ENCODE results near the gene SRSF12. TPM values are rescaled to one million over a fixed set of nuclear protein-coding genes. Genes with fewer than 3 reads are reported as not detected.

The SRSF12 gene
- total RNA-seq, 1 experiment from 2014 or later, result not detected

DNA sequence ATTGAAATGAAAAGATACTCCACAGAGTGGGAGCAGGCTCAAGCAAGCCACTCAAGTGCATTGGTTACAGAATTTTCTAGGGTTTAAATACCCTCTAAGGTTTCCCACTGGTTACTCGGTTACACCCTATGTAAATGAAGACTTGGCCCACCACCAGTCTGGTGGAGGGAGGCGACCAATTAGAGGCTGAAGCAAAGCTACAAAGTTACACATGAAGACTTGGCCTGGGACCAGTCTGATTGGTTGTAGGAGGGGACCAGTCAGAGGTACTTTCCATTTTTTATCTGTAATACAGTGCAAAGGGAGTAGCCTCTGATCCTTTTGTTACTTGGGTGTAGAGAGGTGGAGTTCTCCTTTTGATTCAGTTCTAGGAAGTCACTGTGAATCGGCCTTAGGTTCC is 7.6 kb downstream of the SRSF12 start:
- Histone ChIP-seq H3K4me1 (ENCODE audit: control insufficient read depth in 1 of 2, insufficient read depth in 2 of 2, low read length in 2 of 2) (peaks cover 0 to 12% of the 10 kb centered on the region in 2 experiments; a peak in 3 of 4 replicates), H3K9me2 (ENCODE audit: insufficient read depth) (no peaks in the 10 kb centered on the region), H3K79me2 (ENCODE audit: insufficient read depth, low read length) (no peaks in the 10 kb centered on the region), H3K36me3 (ENCODE audit: control insufficient read depth in 1 of 2, insufficient read depth in 2 of 2, low read length in 2 of 2) (no peaks in the 10 kb centered on the region), H3K4me3 (replicated peaks in 1 of 2; ENCODE audit: low read depth in 1 of 2, low read length in 2 of 2) (no peak overlapping the region), H2AFZ (ENCODE audit: low read depth, low read length, poor library complexity, severe bottlenecking) (peak overlapping the region; percentile 35), H3K27ac (ENCODE audit: low read depth, low read length) (no peak overlapping the region), H4K20me1 (ENCODE audit: insufficient read depth) (no peaks in the 10 kb centered on the region), H3K27me3 (ENCODE audit: insufficient read depth, low read length) (no peaks in the 10 kb centered on the region), H3K9me3 (ENCODE audit: control insufficient read depth in 1 of 2, insufficient read depth in 1 of 2, low read depth in 1 of 2, low read length in 2 of 2) (no peaks in the 10 kb centered on the region), H3K4me2 (ENCODE audit: low read length) (no peak overlapping the region), H3K9ac (ENCODE audit: low read length) (no peak overlapping the region)
- ATAC-seq (no peak), DNase-seq (ENCODE audit: low read depth, low spot score) (no peak)
- CTCF ChIA-PET, result no interaction called here
- RAD21 ChIA-PET (ENCODE audit: low non-redundant PET in 1 of 2, low total read pairs in 2 of 2, uncharacterized antibody in 2 of 2, unreplicated experiment in 2 of 2), result no interaction called here
- POLR2A ChIA-PET, result no interaction called here
- intact Hi-C loops (cut with micrococcal nuclease), result no loop called here
- no peak for TF ChIP-seq EZH2 (IDR thresholded peaks at IDR 0.05)
- no peak for TF ChIP-seq JUND (IDR thresholded peaks at IDR 0.05)
- TF ChIP-seq CEBPB (IDR thresholded peaks at IDR 0.05; ENCODE audit: low read depth), result no peak
- no peak for TF ChIP-seq ATF3 (IDR thresholded peaks at IDR 0.05)
- no peak for TF ChIP-seq CBX3 (IDR thresholded peaks at IDR 0.05; ENCODE audit: low read depth)
- no TSS peak for BruUV-seq (replicated peaks)

DNA sequence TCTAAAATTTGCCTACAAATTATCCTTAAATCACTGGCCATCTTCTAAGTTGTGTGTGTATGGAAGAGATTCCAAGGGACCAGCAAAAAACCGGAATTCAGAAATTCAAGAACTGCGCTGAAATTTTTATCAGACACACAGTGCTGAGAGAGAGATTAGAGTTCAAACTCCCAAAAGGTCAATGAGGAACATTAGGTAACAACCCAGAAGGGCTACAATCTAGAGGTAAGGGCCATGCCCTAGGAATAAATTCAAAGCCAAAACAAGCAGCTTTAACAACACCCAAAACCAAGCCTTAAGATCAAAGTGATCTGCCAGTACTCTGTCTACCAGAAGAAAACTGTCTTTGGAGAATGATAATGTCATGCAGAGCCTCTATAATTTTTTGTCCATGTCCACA is 17.8 kb downstream of the SRSF12 start:
- Histone ChIP-seq H3K9ac (ENCODE audit: low read length) (no peak overlapping the region), H3K27me3 (ENCODE audit: insufficient read depth, low read length) (no peaks in the 10 kb centered on the region), H3K79me2 (ENCODE audit: insufficient read depth, low read length) (no peaks in the 10 kb centered on the region), H3K27ac (ENCODE audit: low read depth, low read length) (no peak overlapping the region), H3K36me3 (ENCODE audit: control insufficient read depth in 1 of 2, insufficient read depth in 2 of 2, low read length in 2 of 2) (no peaks in the 10 kb centered on the region), H3K4me1 (ENCODE audit: control insufficient read depth in 1 of 2, insufficient read depth in 2 of 2, low read length in 2 of 2) (peaks cover 0 to 5% of the 10 kb centered on the region in 2 experiments; a peak in 1 of 4 replicates), H3K9me3 (ENCODE audit: control insufficient read depth in 1 of 2, insufficient read depth in 1 of 2, low read depth in 1 of 2, low read length in 2 of 2) (no peaks in the 10 kb centered on the region), H4K20me1 (ENCODE audit: insufficient read depth) (no peaks in the 10 kb centered on the region), H3K4me3 (replicated peaks in 1 of 2; ENCODE audit: low read depth in 1 of 2, low read length in 2 of 2) (no peak overlapping the region), H2AFZ (ENCODE audit: low read depth, low read length, poor library complexity, severe bottlenecking) (no peak overlapping the region), H3K9me2 (ENCODE audit: insufficient read depth) (no peaks in the 10 kb centered on the region), H3K4me2 (ENCODE audit: low read length) (no peak overlapping the region)
- no peak for DNase-seq (ENCODE audit: low read depth, low spot score)
- ChIA-PET POLR2A (no interaction called here), CTCF (no interaction called here), RAD21 (ENCODE audit: low non-redundant PET in 1 of 2, low total read pairs in 2 of 2, uncharacterized antibody in 2 of 2, unreplicated experiment in 2 of 2) (no interaction called here)
- no peak for TF ChIP-seq ZNF274 (IDR thresholded peaks at IDR 0.05; ENCODE audit: low read depth, low read length)
- TF ChIP-seq SIN3A (IDR thresholded peaks at IDR 0.05; ENCODE audit: low read depth), result no peak
- no peak for TF ChIP-seq FOSL1 (IDR thresholded peaks at IDR 0.05; ENCODE audit: low read depth)
- TF ChIP-seq ATF3 (IDR thresholded peaks at IDR 0.05), result no peak
- TF ChIP-seq ELF1 (IDR thresholded peaks at IDR 0.05; ENCODE audit: borderline replicate concordance, low read depth), result no peak
- no peak for TF ChIP-seq CEBPB (IDR thresholded peaks at IDR 0.05; ENCODE audit: low read depth)
- TF ChIP-seq POLR2A (IDR thresholded peaks at IDR 0.05; ENCODE audit: borderline replicate concordance, extremely low read depth, insufficient read depth, insufficient read length), result no peak
- BruUV-seq (replicated peaks), result no TSS peak
- intact Hi-C loops (cut with micrococcal nuclease), result no loop called here
- no peak for ATAC-seq
